Bronchial epithelial cell (primary cell): ENCODE results near the gene VAV2. TPM values are rescaled to one million over a fixed set of nuclear protein-coding genes. Genes with fewer than 3 reads are reported as not detected.
A peak's percentile ranks its signal among the peaks of the same experiment; 100 is the strongest.

Experiments used
- DNase-seq: peaks from one replicate; pipeline ENCODE4 v3.0.0-alpha.2; 2010; ENCODE audit warnings: low read depth
- FAIRE-seq: peaks from 2 replicates; lab custom pipeline; 2011; peaks lifted over from hg19 to GRCh38; lab: Jason Lieb, UNC
- H3K27me3 ChIP-seq: 2 replicates; pipeline ENCODE4 v1.5.1; 2011; ENCODE audit warnings: low read length; ENCODE audit not compliant: control insufficient read depth, insufficient read depth
- H3K36me3 ChIP-seq: 2 replicates; pipeline ENCODE4 v1.5.1; 2011; ENCODE audit warnings: low read length; ENCODE audit not compliant: control insufficient read depth, insufficient read depth
- H3K4me3 ChIP-seq: 2 replicates; pipeline ENCODE4 v1.5.1; 2011; ENCODE audit warnings: mild to moderate bottlenecking, low read depth, low read length, control low read depth
- CTCF ChIP-seq: IDR thresholded peaks from 2 replicates; pipeline ENCODE4 v1.5.1; 2011; ENCODE audit warnings: mild to moderate bottlenecking, moderate library complexity, low read length, control low read depth, inconsistent platforms; ENCODE audit not compliant: insufficient read depth, severe bottlenecking
- total RNA-seq: library from RNA; depleted of rRNA; stranded (reverse); fragments of >200 nt; gene quantifications from 2 replicates; pipeline ENCODE4 v1.2.1, GENCODE V29; 2014

Gene VAV2
- total RNA-seq, 1 donor from 2014 or later, result 46.6 TPM

GRCh38 chr9:133836001-133836758, 155.9 kb downstream of the VAV2 start:
- DNase-seq, result no peak
- no peak for TF ChIP-seq CTCF
- no peak for FAIRE-seq

GRCh38 chr9:133835262-133835901, 156.7 kb downstream of the VAV2 start:
- Histone ChIP-seq H3K36me3 (peaks cover 23% of the 10 kb centered on the region), H3K27me3 (no peaks in the 10 kb centered on the region), H3K4me3 (no peak overlapping the region)
- no peak for TF ChIP-seq CTCF
- FAIRE-seq (no peak), DNase-seq (peak; percentile 46)

More at GRCh38 chr9:133836001-133836758, 155.9 kb downstream of the VAV2 start:
- Histone ChIP-seq H3K27me3 (no peaks in the 10 kb centered on the region), H3K4me3 (no peak overlapping the region), H3K36me3 (peaks cover 23% of the 10 kb centered on the region)

- TF ChIP-seq CTCF, result no peak
- peaks cover 25% of the 10 kb centered on the region for H3K36me3 ChIP-seq
- no peak for FAIRE-seq
- H3K27me3 ChIP-seq, result no peaks in the 10 kb centered on the region
- no peak for DNase-seq
- no peak overlapping the region for H3K4me3 ChIP-seq
Observed at GRCh38 chr9:133834080-133834976, 157.8 kb downstream of the VAV2 start.

GRCh38 chr9:133833388-133834025, 158.6 kb downstream of the VAV2 start:
- Histone ChIP-seq H3K36me3 (peaks cover 28% of the 10 kb centered on the region), H3K4me3 (no peak overlapping the region), H3K27me3 (no peaks in the 10 kb centered on the region)
- no peak for DNase-seq
- no peak for FAIRE-seq
- no peak for TF ChIP-seq CTCF

- H3K36me3 ChIP-seq, result peaks cover 28% of the 10 kb centered on the region
- DNase-seq, result no peak
- H3K27me3 ChIP-seq, result no peaks in the 10 kb centered on the region
- no peak for FAIRE-seq
- no peak overlapping the region for H3K4me3 ChIP-seq
- TF ChIP-seq CTCF, result no peak
Observed at GRCh38 chr9:133832877-133833276, 159.2 kb downstream of the VAV2 start.
